A673 (cell line): ENCODE measurements around the gene JAGN1.

Source experiments
- CTCF ChIP-seq: fragments of 300-800, 200-600 bp; sonication (generic); conservative IDR thresholded peaks from 2 replicates; pipeline ENCODE4 v1.5.1; 2017; ENCODE audit warnings: low read depth, mild to moderate bottlenecking, antibody characterized with exemption, low read length, moderate library complexity, mixed read lengths
- EZH2 ChIP-seq: fragments of 200-600 bp; sonication (generic); IDR thresholded peaks from 2 replicates; pipeline ENCODE4 v1.6.1; 2017; ENCODE audit warnings: borderline replicate concordance, low read depth, mild to moderate bottlenecking, mixed read lengths, antibody characterized with exemption, low read length; ENCODE audit not compliant: poor library complexity, severe bottlenecking

- TF ChIP-seq CTCF: no peak
- no peak for TF ChIP-seq EZH2
These were observed 737 bp downstream of the JAGN1 start for GRCh38 chr3:9891072-9891622.
